IMR-90 (cell line): ENCODE results near the gene SIT1. TPM values are rescaled to one million over a fixed set of nuclear protein-coding genes. Genes with fewer than 3 reads are reported as not detected.

Experiments used
- ATAC-seq: fragments of 200-7000 bp; cut with Tn5 transposase; 2 replicates; pipeline ENCODE4 v1.9.1; 2020; ENCODE audit warnings: low read depth, mild to moderate bottlenecking, moderate library complexity
- BruUV-seq: library from RNA; stranded (reverse); fragments of 400-500 nt; replicated peaks from 2 replicates; lab custom pipeline; 2021; lab: Mats Ljungman, UMichigan
- CTCF ChIA-PET: fragments of 300-600 bp; formaldehyde crosslinking; extraction: SDS; loops from one replicate; lab custom pipeline; 2021; ENCODE audit warnings: antibody characterized with exemption; lab: Yijun Ruan, JAX
- POLR2A ChIA-PET: fragments of 300-600 bp; sonication (Branson Sonifier 250); formaldehyde crosslinking; loops from one replicate; lab custom pipeline; 2022; ENCODE audit warnings: antibody characterized with exemption; ENCODE audit not compliant: unreplicated experiment; lab: Charles Lee
- DNase-seq: peaks from one replicate; pipeline ENCODE4 v3.0.0; 2013
- H2AFZ ChIP-seq: replicated peaks from 2 replicates; pipeline ENCODE3; 2013; ENCODE audit warnings: low read length, mild to moderate bottlenecking; ENCODE audit not compliant: poor library complexity
- H2AK5ac ChIP-seq: 2 replicates; pipeline ENCODE4 v1.6.1; 2013; ENCODE audit warnings: low read depth, low read length, inconsistent platforms
- H2AK9ac ChIP-seq: replicated peaks from 2 replicates; pipeline ENCODE3; 2013; ENCODE audit warnings: mild to moderate bottlenecking, low read depth, low read length, moderate library complexity; ENCODE audit not compliant: poor library complexity
- H2BK120ac ChIP-seq: 2 replicates; pipeline ENCODE4 v1.6.1; 2013; ENCODE audit warnings: low read depth, low read length, inconsistent platforms
- H2BK15ac ChIP-seq: 3 replicates; pipeline ENCODE4 v1.6.1; 2013; ENCODE audit warnings: low read depth, low read length, inconsistent platforms
- H2BK20ac ChIP-seq: 2 replicates; pipeline ENCODE4 v1.6.1; 2013; ENCODE audit warnings: low read depth, mild to moderate bottlenecking, inconsistent platforms, low read length, moderate library complexity
- H2BK5ac ChIP-seq: 2 replicates; pipeline ENCODE4 v1.6.1; 2013; ENCODE audit warnings: mild to moderate bottlenecking, low read depth, low read length, inconsistent platforms; ENCODE audit not compliant: poor library complexity, severe bottlenecking
- H3K14ac ChIP-seq: replicated peaks from 2 replicates; pipeline ENCODE4 v1.6.1; 2013; ENCODE audit warnings: low read depth, low read length, inconsistent platforms
- H3K18ac ChIP-seq: 2 replicates; pipeline ENCODE4 v1.6.1; 2013; ENCODE audit warnings: low read depth, low read length, control low read depth
- H3K23ac ChIP-seq: 2 replicates; pipeline ENCODE4 v1.6.1; 2013; ENCODE audit warnings: low read depth, low read length, inconsistent platforms
- H3K27ac ChIP-seq: 2 replicates; pipeline ENCODE4 v1.5.1; 2013; ENCODE audit warnings: mild to moderate bottlenecking, control low read depth, low read length; ENCODE audit not compliant: insufficient read depth
- H3K27me3 ChIP-seq: 2 replicates; pipeline ENCODE4 v1.6.1; 2013; ENCODE audit warnings: low read length; ENCODE audit not compliant: control insufficient read depth, insufficient read depth
- H3K36me3 ChIP-seq: 2 replicates; pipeline ENCODE4 v1.6.1; 2013; ENCODE audit warnings: low read length, mixed read lengths; ENCODE audit not compliant: control insufficient read depth, insufficient read depth
- H3K4ac ChIP-seq: 2 replicates; pipeline ENCODE4 v1.6.1; 2013; ENCODE audit warnings: low read depth, low read length, inconsistent platforms
- H3K4me1 ChIP-seq: 2 replicates; pipeline ENCODE4 v1.6.1; 2013; ENCODE audit warnings: low read length, mixed read lengths; ENCODE audit not compliant: control insufficient read depth, insufficient read depth
- H3K4me2 ChIP-seq: 2 replicates; pipeline ENCODE4 v1.6.1; 2013; ENCODE audit warnings: low read depth, mild to moderate bottlenecking, control low read depth, low read length, moderate library complexity
- H3K4me3 ChIP-seq: 2 replicates; pipeline ENCODE4 v1.5.1; 2013; ENCODE audit warnings: low read depth, mild to moderate bottlenecking, control low read depth, low read length, moderate library complexity; ENCODE audit not compliant: insufficient read depth
- H3K56ac ChIP-seq: 2 replicates; pipeline ENCODE4 v1.6.1; 2013; ENCODE audit warnings: low read length, inconsistent platforms; ENCODE audit not compliant: insufficient read depth; ENCODE audit errors: extremely low read depth
- H3K79me1 ChIP-seq, 2 experiments: 2 replicates each; pipeline ENCODE4 v1.6.1; 2013; ENCODE audit warnings: low read length in 2 of 2, inconsistent platforms in 1 of 2, low read depth in 1 of 2
- H3K9ac ChIP-seq: 2 replicates; pipeline ENCODE4 v1.6.1; 2013; ENCODE audit warnings: low read depth, low read length, control low read depth
- H3K9me1 ChIP-seq: 2 replicates; pipeline ENCODE4 v1.6.1; 2013; ENCODE audit warnings: low read length, inconsistent platforms; ENCODE audit not compliant: insufficient read depth
- H3K9me3 ChIP-seq: 2 replicates; pipeline ENCODE4 v1.6.1; 2013; ENCODE audit warnings: low read length; ENCODE audit not compliant: control insufficient read depth, insufficient read depth
- H4K20me1 ChIP-seq: 2 replicates; pipeline ENCODE4 v1.6.1; 2013; ENCODE audit warnings: low read length, inconsistent platforms; ENCODE audit not compliant: insufficient read depth
- H4K5ac ChIP-seq: 2 replicates; pipeline ENCODE4 v1.6.1; 2013; ENCODE audit warnings: mild to moderate bottlenecking, low read depth, low read length, control low read depth
- H4K8ac ChIP-seq, 2 experiments: 2 replicates each; pipeline ENCODE4 v1.6.1; 2013; ENCODE audit warnings: low read depth in 2 of 2, low read length in 2 of 2, control low read depth in 1 of 2, inconsistent platforms in 1 of 2
- H4K91ac ChIP-seq: 2 replicates; pipeline ENCODE4 v1.6.1; 2013; ENCODE audit warnings: low read depth, low read length, inconsistent platforms; ENCODE audit not compliant: insufficient read depth
- BHLHE40 ChIP-seq: fragments of 150-350 bp; IDR thresholded peaks from 2 replicates; pipeline ENCODE4 v1.6.1; 2016; ENCODE audit warnings: mild to moderate bottlenecking, low read depth, low read length
- CEBPB ChIP-seq: IDR thresholded peaks from 2 replicates; pipeline ENCODE4 v1.6.1; 2012; ENCODE audit warnings: low read depth, low read length, improper control_type of control experiment
- CHD1 ChIP-seq: IDR thresholded peaks from 2 replicates; pipeline ENCODE4 v1.6.1; 2012; ENCODE audit warnings: low read depth, low read length, improper control_type of control experiment
- ELK1 ChIP-seq: fragments of 150-350 bp; IDR thresholded peaks from 2 replicates; pipeline ENCODE4 v1.6.1; 2016; ENCODE audit warnings: low read depth, mild to moderate bottlenecking, low read length, moderate library complexity, borderline replicate concordance
- MAFK ChIP-seq: IDR thresholded peaks from 2 replicates; pipeline ENCODE4 v1.6.1; 2012; ENCODE audit warnings: low read depth, low read length, improper control_type of control experiment
- MAZ ChIP-seq: IDR thresholded peaks from 2 replicates; pipeline ENCODE4 v1.6.1; 2012; ENCODE audit warnings: low read depth, mild to moderate bottlenecking, low read length, improper control_type of control experiment, moderate library complexity, borderline replicate concordance
- MXI1 ChIP-seq: IDR thresholded peaks from 2 replicates; pipeline ENCODE4 v1.6.1; 2012; ENCODE audit warnings: low read depth, mild to moderate bottlenecking, low read length, moderate library complexity, borderline replicate concordance
- NFE2L2 ChIP-seq: fragments of 150-350 bp; IDR thresholded peaks from 2 replicates; pipeline ENCODE4 v1.6.1; 2016; ENCODE audit warnings: low read depth, mild to moderate bottlenecking, low read length
- POLR2A ChIP-seq: IDR thresholded peaks from 2 replicates; pipeline ENCODE4 v1.6.1; 2012; ENCODE audit warnings: mild to moderate bottlenecking, low read depth, low read length
- RAD21 ChIP-seq: IDR thresholded peaks from 2 replicates; pipeline ENCODE4 v1.6.1; 2012; ENCODE audit warnings: low read length, improper control_type of control experiment
- RFX5 ChIP-seq: IDR thresholded peaks from 2 replicates; pipeline ENCODE4 v1.8.0; 2012; ENCODE audit warnings: low read depth, mild to moderate bottlenecking, low read length, moderate library complexity
- SMC3 ChIP-seq: fragments of 150-350 bp; IDR thresholded peaks from 2 replicates; pipeline ENCODE4 v1.6.1; 2016; ENCODE audit warnings: low read depth, mild to moderate bottlenecking, antibody characterized with exemption, low read length, moderate library complexity
- WGBS, 2 experiments: methylation state at CpG; one replicate each; pipeline versions ENCODE4 v1.1.5 to v1.1.7; 2013; ENCODE audit warnings: missing lambda C conversion rate in 2 of 2; ENCODE audit not compliant: insufficient read length in 1 of 2; ENCODE audit errors: extremely low coverage in 2 of 2; 5-methylcytosine and 5-hydroxymethylcytosine counted together
- dilution Hi-C: fragments of 300-500 bp; cut with HindIII; formaldehyde crosslinking; loops from one replicate; pipeline ENCODE4 v1.14.3; 2018; ENCODE audit warnings: low sequenced_read_pairs; ENCODE audit not compliant: unreplicated experiment
- in situ Hi-C: fragments of 300-500 bp; cut with MboI; formaldehyde crosslinking; loops from 3 replicates; pipeline ENCODE4 v1.14.3; 2019; ENCODE audit warnings: low sequenced_read_pairs, inconsistent platforms, mixed read lengths
- intact Hi-C: fragments of 100-400 bp; cut with micrococcal nuclease; formaldehyde crosslinking; loops from 2 replicates; pipeline ENCODE4 v1.10.0; 2022
- polyA plus RNA-seq, 3 experiments: library from polyadenylated mRNA; depleted of rRNA; stranded (reverse); fragments of >200 nt; gene quantifications; 2 replicates each; pipeline ENCODE4 v1.2.3, GENCODE V29; 2012; ENCODE audit warnings: low replicate concordance in 1 of 3
- total RNA-seq: library from RNA; depleted of rRNA; stranded (reverse); fragments of >200 nt; gene quantifications from 2 replicates; pipeline ENCODE4 v1.2.3, GENCODE V29; 2012
- TF ChIP-seq, protein P1 (sequence below): fragments of 150-350 bp; IDR thresholded peaks from 2 replicates; pipeline ENCODE4 v1.6.1; 2017; ENCODE audit warnings: mild to moderate bottlenecking, antibody characterized with exemption, low read length, low read depth

SIT1 gene
- total and polyA plus RNA-seq, 2 of the 4 experiments (the other 2 are of a cell fraction): not detected

DNA sequence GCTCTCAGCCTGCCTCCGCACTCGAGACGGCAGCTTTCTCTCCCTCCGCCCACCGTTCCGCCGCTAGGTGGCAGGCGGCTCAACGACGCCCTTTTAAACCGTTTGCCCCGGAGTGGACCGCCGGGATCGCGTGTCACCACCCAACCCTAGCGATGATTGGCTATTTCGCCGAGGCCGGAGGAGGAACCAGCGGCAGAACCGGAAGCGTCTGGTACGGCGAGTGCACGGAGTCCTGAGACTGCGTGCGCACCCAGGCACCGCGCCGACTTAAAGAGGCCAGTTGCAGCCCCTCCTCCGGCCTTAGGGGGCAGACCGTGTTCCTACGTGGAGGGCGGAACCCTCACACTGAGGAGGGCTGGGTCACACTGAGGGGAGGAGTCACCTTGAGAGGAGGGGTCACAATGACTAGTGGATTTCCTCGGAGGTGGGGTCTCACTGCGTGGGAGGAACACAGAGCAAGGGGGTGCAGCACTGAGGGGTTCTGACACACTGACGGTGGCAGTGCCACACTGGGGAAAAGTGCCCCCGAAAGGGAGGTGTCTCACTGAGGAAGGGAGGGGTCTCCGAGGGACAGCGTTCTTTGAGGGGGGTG, 46.6 kb downstream of the SIT1 start:
- peak overlapping the region; percentile 89 for H2BK5ac ChIP-seq
- ChIA-PET POLR2A (interaction anchor here (0.6 kb wide), 1 partner anchor 648 kb away, joined by 4 read pairs; no protein-coding TSS in a partner anchor), CTCF (interaction anchor here (0.8 to 1.6 kb wide), 7 partner anchors 12 to 493 kb away, joined by 3 to 4 read pairs (median 3); partner anchors contain the start of genes CCDC107 and RMRP)
- peak overlapping the region; percentile 70 for H3K18ac ChIP-seq
- peak overlapping the region; percentile 90 for H3K14ac ChIP-seq
- H4K8ac ChIP-seq: peak overlapping the region; percentile 74 to 97
- H3K9ac ChIP-seq: peak overlapping the region; percentile 66
- peak overlapping the region; percentile 87; the same call in 1 of the 2 replicates for H3K23ac ChIP-seq
- no peaks in the 10 kb centered on the region for H3K27me3 ChIP-seq
- H3K4ac ChIP-seq: peak overlapping the region; percentile 82
- H3K4me3 ChIP-seq: peak overlapping the region; percentile 53
- H2BK120ac ChIP-seq: peak overlapping the region; percentile 61
- peaks cover 8% of the 10 kb centered on the region; the same call in 1 of the 2 replicates for H4K20me1 ChIP-seq
- H2BK15ac ChIP-seq: peak overlapping the region; percentile 64; the same call in 1 of the 3 replicates
- H4K91ac ChIP-seq: peak overlapping the region; percentile 58; the same call in 1 of the 2 replicates
- H3K9me3 ChIP-seq: no peaks in the 10 kb centered on the region
- 0 out of 2 replicates have a peak overlapping the region, but pooled peaks have one; percentile 10 for H2AK5ac ChIP-seq
- H3K4me2 ChIP-seq: peak overlapping the region; percentile 90
- peak overlapping the region; percentile 40; the same call in 1 of the 2 replicates for H2BK20ac ChIP-seq
- peaks cover 16% of the 10 kb centered on the region; the same call in 1 of the 2 replicates for H3K36me3 ChIP-seq
- H3K79me1 ChIP-seq: peaks cover 9 to 28% of the 10 kb centered on the region in 2 experiments; a peak in 3 of 4 replicates
- peak overlapping the region; percentile 97 for H2AFZ ChIP-seq
- in situ Hi-C loops: no loop called here
- dilution Hi-C loops: no loop called here
- peak overlapping the region; percentile 94 for H2AK9ac ChIP-seq
- 0% methylated on average over 32 of the region's 41 CpGs; no CpG with 5 or more reads in 1 of the 2 experiments for WGBS, 2 experiments
- intact Hi-C loops: loop anchor here (1.0 to 10.0 kb wide), 5 partner anchors 53 to 487 kb away; partner anchors contain the start of genes ATOSB, CCDC107, RMRP and TPM2
- ATAC-seq (peak; percentile 94), DNase-seq (peak; percentile 99)
- peak overlapping the region; percentile 75 for H3K27ac ChIP-seq
- peaks cover 5% of the 10 kb centered on the region for H3K4me1 ChIP-seq
- peaks cover 6% of the 10 kb centered on the region; the same call in 1 of the 2 replicates for H3K9me1 ChIP-seq
- no peak overlapping the region for H3K56ac ChIP-seq
- H4K5ac ChIP-seq: peak overlapping the region; percentile 62
- BruUV-seq: no TSS peak
- TF ChIP-seq MAFK (no peak), NFE2L2 (peak; percentile 53; the same call in 1 of the 2 replicates), BHLHE40 (0 out of 2 replicates have a peak, but pooled peaks have one; percentile 4), CHD1 (no peak), RAD21 (peak; percentile 62), CEBPB (no peak), MXI1 (peak; percentile 75), POLR2A (peak; percentile 85), RFX5 (peak; percentile 57), ELK1 (no peak), SMC3 (peak; percentile 51), MAZ (peak; percentile 89; the same call in 1 of the 2 replicates)
- TF ChIP-seq, protein P1, sequence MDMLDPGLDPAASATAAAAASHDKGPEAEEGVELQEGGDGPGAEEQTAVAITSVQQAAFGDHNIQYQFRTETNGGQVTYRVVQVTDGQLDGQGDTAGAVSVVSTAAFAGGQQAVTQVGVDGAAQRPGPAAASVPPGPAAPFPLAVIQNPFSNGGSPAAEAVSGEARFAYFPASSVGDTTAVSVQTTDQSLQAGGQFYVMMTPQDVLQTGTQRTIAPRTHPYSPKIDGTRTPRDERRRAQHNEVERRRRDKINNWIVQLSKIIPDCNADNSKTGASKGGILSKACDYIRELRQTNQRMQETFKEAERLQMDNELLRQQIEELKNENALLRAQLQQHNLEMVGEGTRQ: peak; percentile 23; the same call in 1 of the 2 replicates
